GM12878 (cell line): ENCODE results near the gene MT4. TPM values are rescaled to one million over a fixed set of nuclear protein-coding genes. Genes with fewer than 3 reads are reported as not detected.

Experiments
- ATAC-seq: fragments of 200-7000 bp; cut with Tn5 transposase; 3 replicates; pipeline ENCODE4 v1.9.1; 2020; ENCODE audit warnings: mild to moderate bottlenecking, moderate library complexity
- BruUV-seq: library from RNA; stranded (reverse); fragments of 400-500 nt; replicated peaks from 2 replicates; lab custom pipeline; 2021; lab: Mats Ljungman, UMichigan
- CTCF ChIA-PET: fragments of 300-600 bp; sonication (Branson Sonifier 250); formaldehyde crosslinking; extraction: SDS; loops from one replicate; lab custom pipeline; 2021; ENCODE audit warnings: inconsistent platforms; lab: Yijun Ruan, JAX
- POLR2A ChIA-PET: fragments of 350-600 bp; formaldehyde crosslinking; extraction: SDS; loops from one replicate; lab custom pipeline; 2021; ENCODE audit warnings: inconsistent platforms; lab: Charles Lee
- RAD21 ChIA-PET: fragments of 300-600 bp; sonication (Branson Sonifier 250); formaldehyde crosslinking; loops from one replicate; lab custom pipeline; 2023; ENCODE audit warnings: antibody characterized with exemption; ENCODE audit not compliant: unreplicated experiment; lab: Charles Lee
- SMC1A ChIA-PET: fragments of 300-600 bp; sonication (Branson Sonifier 250); formaldehyde crosslinking; loops from one replicate; lab custom pipeline; 2023; ENCODE audit not compliant: unreplicated experiment, uncharacterized antibody; lab: Charles Lee
- DNase-seq: peaks from one replicate; pipeline ENCODE4 v3.0.0-alpha.2; 2011; ENCODE audit warnings: low read depth, low spot score
- FAIRE-seq: peaks from 3 replicates; lab custom pipeline; 2011; peaks lifted over from hg19 to GRCh38; lab: Jason Lieb, UNC
- H2AFZ ChIP-seq: 2 replicates; pipeline ENCODE4 v1.6.0; 2011; ENCODE audit warnings: low read depth, low read length, control low read depth; ENCODE audit not compliant: control insufficient read depth
- H3K27ac ChIP-seq: 2 replicates; pipeline ENCODE4 v1.5.1; 2011; ENCODE audit warnings: control low read depth; ENCODE audit not compliant: control insufficient read depth, insufficient read depth
- H3K27me3 ChIP-seq, 2 experiments: replicated peaks in 1 of 2; 2 replicates each; pipeline versions ENCODE4 v1.6.0 to v1.6.1; 2011; ENCODE audit warnings: low read length in 1 of 2; ENCODE audit not compliant: control insufficient read depth in 2 of 2, insufficient read depth in 2 of 2
- H3K36me3 ChIP-seq, 2 experiments: 2 replicates each; pipeline ENCODE4 v1.5.1; 2011; ENCODE audit warnings: low read length in 1 of 2; ENCODE audit not compliant: control insufficient read depth in 2 of 2, insufficient read depth in 2 of 2
- H3K4me1 ChIP-seq: 2 replicates; pipeline ENCODE4 v1.6.1; 2011; ENCODE audit warnings: mild to moderate bottlenecking, low read length, moderate library complexity, mixed read lengths; ENCODE audit not compliant: control insufficient read depth, insufficient read depth
- H3K4me2 ChIP-seq: 2 replicates; pipeline ENCODE4 v1.6.0; 2011; ENCODE audit warnings: control low read depth; ENCODE audit not compliant: control insufficient read depth, insufficient read depth
- H3K4me3 ChIP-seq: fragments of 200-600 bp; sonication (generic); 2 replicates; pipeline ENCODE4 v1.5.1; 2016
- H3K79me2 ChIP-seq: 2 replicates; pipeline ENCODE4 v1.6.0; 2011; ENCODE audit warnings: low read length; ENCODE audit not compliant: control insufficient read depth, insufficient read depth
- H3K9ac ChIP-seq: 2 replicates; pipeline ENCODE4 v1.8.0; 2011; ENCODE audit warnings: low read length, control low read depth, mixed read lengths; ENCODE audit not compliant: control insufficient read depth, insufficient read depth
- H3K9me3 ChIP-seq: replicated peaks from 3 replicates; pipeline ENCODE4 v1.5.1; 2011; ENCODE audit warnings: mild to moderate bottlenecking, low read length; ENCODE audit not compliant: control insufficient read depth, insufficient read depth
- H4K20me1 ChIP-seq: 2 replicates; pipeline ENCODE4 v1.6.0; 2011; ENCODE audit not compliant: control insufficient read depth, insufficient read depth
- BCL3 ChIP-seq: IDR thresholded peaks from 2 replicates; pipeline ENCODE4 v1.6.1; 2011; ENCODE audit warnings: borderline replicate concordance, low read depth, mild to moderate bottlenecking, moderate library complexity, low read length; ENCODE audit not compliant: insufficient read depth, poor library complexity, severe bottlenecking
- BMI1 ChIP-seq: fragments of 450-650 bp; IDR thresholded peaks from 2 replicates; pipeline ENCODE4 v1.6.1; 2016; ENCODE audit warnings: mild to moderate bottlenecking, moderate library complexity, borderline replicate concordance
- DPF2 ChIP-seq: fragments of 450-650 bp; IDR thresholded peaks from 2 replicates; pipeline ENCODE4 v1.6.1; 2017; ENCODE audit warnings: mild to moderate bottlenecking
- E2F4 ChIP-seq: IDR thresholded peaks from 2 replicates; pipeline ENCODE4 v1.6.1; 2012; ENCODE audit warnings: low read depth, low read length, improper control_type of control experiment
- EGR1 ChIP-seq, 2 experiments: IDR thresholded peaks; 1 replicate in 1 of 2; 2 replicates in 1 of 2; pipeline ENCODE4 v1.6.1; 2011 to 2012; ENCODE audit warnings: low read depth in 2 of 2, low read length in 2 of 2, borderline replicate concordance in 1 of 2, mild to moderate bottlenecking in 1 of 2, moderate library complexity in 1 of 2
- ELK1 ChIP-seq: IDR thresholded peaks from 2 replicates; pipeline ENCODE4 v1.6.1; 2012; ENCODE audit warnings: low read depth, low read length, improper control_type of control experiment
- ESRRA ChIP-seq: IDR thresholded peaks from 2 replicates; pipeline ENCODE4 v1.6.1; 2012; ENCODE audit warnings: mild to moderate bottlenecking, low read length, improper control_type of control experiment
- ETV6 ChIP-seq, 2 experiments: fragments of 450-650 bp in 1 of 2; IDR thresholded peaks in 1 of 2; conservative IDR thresholded peaks in 1 of 2; 2 replicates each; pipeline ENCODE4 v1.6.1; 2014; ENCODE audit warnings: antibody characterized with exemption in 1 of 2, borderline replicate concordance in 1 of 2, low read depth in 1 of 2, mild to moderate bottlenecking in 1 of 2, moderate library complexity in 1 of 2
- FOXM1 ChIP-seq: IDR thresholded peaks from 2 replicates; pipeline ENCODE4 v1.6.1; 2012; ENCODE audit warnings: low read depth, mild to moderate bottlenecking, inconsistent platforms, low read length, moderate library complexity
- GATAD2B ChIP-seq: fragments of 450-650 bp; conservative IDR thresholded peaks from 2 replicates; pipeline ENCODE4 v1.6.1; 2017; ENCODE audit warnings: low read depth, mild to moderate bottlenecking, moderate library complexity
- HDAC6 ChIP-seq: fragments of 200-600 bp; sonication (generic); IDR thresholded peaks from one replicate; pipeline ENCODE4 v1.8.0; 2017; ENCODE audit warnings: antibody characterized with exemption; ENCODE audit not compliant: unreplicated experiment
- HSF1 ChIP-seq: fragments of 150-350 bp; IDR thresholded peaks from 2 replicates; pipeline ENCODE4 v1.6.1; 2014; ENCODE audit warnings: mild to moderate bottlenecking, low read depth, low read length
- MXI1 ChIP-seq: fragments of 150-350 bp; IDR thresholded peaks from 2 replicates; pipeline ENCODE4 v1.6.1; 2011; ENCODE audit warnings: low read depth, mild to moderate bottlenecking, inconsistent platforms, low read length, improper control_type of control experiment
- RAD21 ChIP-seq: IDR thresholded peaks from 2 replicates; pipeline ENCODE4 v1.6.1; 2011; ENCODE audit warnings: mild to moderate bottlenecking, low read depth, low read length, moderate library complexity; ENCODE audit not compliant: insufficient read depth
- RBBP5 ChIP-seq: fragments of 200-600 bp; sonication (generic); conservative IDR thresholded peaks from 2 replicates; pipeline ENCODE4 v1.6.1; 2016
- RFX5 ChIP-seq: IDR thresholded peaks from 2 replicates; pipeline ENCODE4 v1.6.1; 2011; ENCODE audit warnings: low read depth, low read length, improper control_type of control experiment
- SUZ12 ChIP-seq: fragments of 200-600 bp; sonication (generic); IDR thresholded peaks from one replicate; pipeline ENCODE4 v1.6.1; 2018; ENCODE audit warnings: antibody characterized with exemption, mild to moderate bottlenecking; ENCODE audit not compliant: unreplicated experiment
- TCF7 ChIP-seq: IDR thresholded peaks from 2 replicates; pipeline ENCODE4 v1.6.1; 2014; ENCODE audit warnings: antibody characterized with exemption, borderline replicate concordance
- WGBS: methylation state at CpG from one replicate; pipeline ENCODE4 v1.1.6; 2016; ENCODE audit warnings: low lambda C conversion rate; ENCODE audit not compliant: insufficient replicate concordance, insufficient coverage; ENCODE audit errors: missing lambda C conversion rate; 5-methylcytosine and 5-hydroxymethylcytosine counted together
- in situ Hi-C: fragments of 300-500 bp; cut with MboI; formaldehyde crosslinking; loops from 9 replicates; pipeline ENCODE4 v1.14.3; 2018; ENCODE audit warnings: mixed read lengths
- intact Hi-C: fragments of 100-400 bp; cut with micrococcal nuclease; formaldehyde crosslinking; loops from one replicate; pipeline ENCODE4 v1.14.2; 2022; ENCODE audit not compliant: unreplicated experiment
- polyA plus RNA-seq, 11 experiments: library from polyadenylated mRNA; depleted of rRNA in 4 of 11; unstranded in 6 of 11; stranded (reverse) in 5 of 11; fragments of >200 nt; fragmentation: Nextera tagmentation in 4 of 11; fragmentation: Illumina TruSeq in 1 of 11; extraction: Ambion mirVana in 4 of 11; extraction: Trizol in 1 of 11; gene quantifications; 1 replicate in 1 of 11; 2 replicates in 10 of 11; pipeline versions ENCODE4 v1.2.1 to v1.2.3, GENCODE V29; 2011 to 2016; ENCODE audit warnings: inconsistent platforms in 2 of 11, missing spikeins in 2 of 11, low read depth in 1 of 11
- total RNA-seq, 4 experiments: library from RNA; depleted of rRNA in 3 of 4; stranded (reverse); fragments of >200 nt in 3 of 4; fragmentation: Illumina TruSeq in 1 of 4; extraction: Trizol in 1 of 4; gene quantifications; 2 replicates each; pipeline versions ENCODE4 v1.2.1 to v1.2.3, GENCODE V29; 2013 to 2021

Gene MT4
- total and polyA plus RNA-seq, 10 of the 15 experiments (the other 5 are each of a cell fraction or from before 2014, with no cell fraction given) = not detected

GRCh38 chr16:56534847-56535383 lies 30.0 kb upstream of the MT4 start:
- H3K4me1 ChIP-seq = no peaks in the 10 kb centered on the region
- H3K36me3 ChIP-seq = no peaks in the 10 kb centered on the region
- BruUV-seq = no TSS peak
- WGBS = 13% methylated on average over 8 of the region's 8 CpGs
- H3K27ac ChIP-seq = no peak overlapping the region
- ChIA-PET POLR2A (no interaction called here), RAD21 (no interaction called here)
- H4K20me1 ChIP-seq = no peaks in the 10 kb centered on the region
- no peaks in the 10 kb centered on the region; a peak in 1 of 4 replicates for H3K27me3 ChIP-seq
- no peak overlapping the region for H2AFZ ChIP-seq
- H3K9me3 ChIP-seq = no peaks in the 10 kb centered on the region
- H3K4me3 ChIP-seq = no peak overlapping the region
- ATAC-seq = no peak
- no peak overlapping the region for H3K9ac ChIP-seq
- TF ChIP-seq RFX5 = no peak
- TF ChIP-seq ETV6 (conservative IDR thresholded peaks at IDR 0.05 in 1 of 2, IDR thresholded peaks at IDR 0.05 in 1 of 2; ENCODE audit: borderline replicate concordance in 1 of 2, low read depth in 1 of 2) = no peak
- TF ChIP-seq DPF2 = no peak
- TF ChIP-seq TCF7 = no peak
- TF ChIP-seq BCL3 = no peak
- TF ChIP-seq ELK1 = no peak
- TF ChIP-seq HSF1 = no peak
- TF ChIP-seq FOXM1 = no peak
- TF ChIP-seq EGR1 (IDR thresholded peaks at IDR 0.05; ENCODE audit: borderline replicate concordance in 1 of 2, low read depth in 2 of 2, low read length in 2 of 2) = no peak
- TF ChIP-seq RAD21 = no peak
- no peak for TF ChIP-seq SUZ12
- TF ChIP-seq BMI1 = no peak
- no peak for TF ChIP-seq ESRRA
- TF ChIP-seq E2F4 = no peak
- no peak for TF ChIP-seq MXI1
- no peak for TF ChIP-seq HDAC6
- TF ChIP-seq RBBP5 = no peak
- no peak for TF ChIP-seq GATAD2B
- TF ChIP-seq, all 136 proteins: peak for 0
- DNase-seq (no peak), FAIRE-seq (no peak)
- SMC1A ChIA-PET = no interaction called here
- no peak overlapping the region for H3K4me2 ChIP-seq
- intact Hi-C loops = no loop called here
- in situ Hi-C loops = no loop called here
- CTCF ChIA-PET = no interaction called here
- no peaks in the 10 kb centered on the region for H3K79me2 ChIP-seq
